Neuronal stem cell (in vitro differentiated cells): ENCODE results near the gene ATXN10.

Source experiments
- DNase-seq: peaks from one replicate; pipeline ENCODE4 v3.0.0-alpha.2; 2013; ENCODE audit warnings: low spot score
- H2AFZ ChIP-seq: one replicate; pipeline ENCODE4 v1.6.1; 2013; ENCODE audit warnings: mild to moderate bottlenecking, low read length, inconsistent platforms
- H2AK5ac ChIP-seq: 2 replicates; pipeline ENCODE4 v1.6.1; 2013; ENCODE audit warnings: low read depth, mild to moderate bottlenecking, inconsistent platforms, low read length, moderate library complexity, mixed read lengths
- H2BK120ac ChIP-seq: 2 replicates; pipeline ENCODE4 v1.6.1; 2013; ENCODE audit warnings: low read depth, mild to moderate bottlenecking, inconsistent platforms, low read length, moderate library complexity, mixed read lengths
- H2BK12ac ChIP-seq: one replicate; pipeline ENCODE4 v1.6.1; 2013; ENCODE audit warnings: low read length, inconsistent platforms
- H2BK15ac ChIP-seq: 2 replicates; pipeline ENCODE4 v1.6.1; 2013; ENCODE audit warnings: mild to moderate bottlenecking, low read length, inconsistent platforms, mixed read lengths
- H2BK5ac ChIP-seq: one replicate; pipeline ENCODE4 v1.6.1; 2013; ENCODE audit warnings: inconsistent platforms, mild to moderate bottlenecking, low read length, moderate library complexity
- H3K14ac ChIP-seq: one replicate; pipeline ENCODE4 v1.6.1; 2013; ENCODE audit warnings: low read length, inconsistent platforms
- H3K18ac ChIP-seq: 2 replicates; pipeline ENCODE4 v1.6.1; 2013; ENCODE audit warnings: low read length, inconsistent platforms
- H3K23ac ChIP-seq: 2 replicates; pipeline ENCODE4 v1.6.1; 2013; ENCODE audit warnings: low read depth, mild to moderate bottlenecking, mixed read lengths, low read length, inconsistent platforms; ENCODE audit not compliant: poor library complexity
- H3K27ac ChIP-seq: replicated peaks from 3 replicates; pipeline ENCODE4 v1.5.1; 2013; ENCODE audit warnings: low read length, inconsistent platforms
- H3K27me3 ChIP-seq, 3 experiments: 2 replicates each; pipeline ENCODE4 v1.6.1; 2013; ENCODE audit warnings: low read length in 3 of 3, mild to moderate bottlenecking in 2 of 3, inconsistent platforms in 1 of 3, low read depth in 1 of 3, mixed read lengths in 1 of 3, moderate library complexity in 1 of 3; ENCODE audit not compliant: control insufficient read depth in 3 of 3, insufficient read depth in 3 of 3
- H3K36me3 ChIP-seq, 2 donors: replicated peaks in 1 of 2; 2 replicates each; pipeline ENCODE4 v1.6.1; 2013; ENCODE audit warnings: low read length in 2 of 2; ENCODE audit not compliant: control insufficient read depth in 2 of 2, insufficient read depth in 2 of 2
- H3K4ac ChIP-seq: 2 replicates; pipeline ENCODE4 v1.6.1; 2013; ENCODE audit warnings: inconsistent platforms, mild to moderate bottlenecking, low read length, moderate library complexity
- H3K4me1 ChIP-seq, 2 donors: 1 replicate in 1 of 2; 2 replicates in 1 of 2; pipeline ENCODE4 v1.6.1; 2013; ENCODE audit warnings: low read length in 2 of 2, low read depth in 1 of 2; ENCODE audit not compliant: control insufficient read depth in 2 of 2, insufficient read depth in 1 of 2
- H3K4me2 ChIP-seq: one replicate; pipeline ENCODE4 v1.6.1; 2013; ENCODE audit warnings: mild to moderate bottlenecking, low read length, inconsistent platforms; ENCODE audit not compliant: insufficient read depth, poor library complexity, severe bottlenecking
- H3K4me3 ChIP-seq, 2 donors: 2 replicates each; pipeline ENCODE4 v1.5.1; 2013; ENCODE audit warnings: low read length in 2 of 2, mild to moderate bottlenecking in 2 of 2, inconsistent platforms in 1 of 2, moderate library complexity in 1 of 2
- H3K79me1 ChIP-seq: one replicate; pipeline ENCODE4 v1.6.1; 2013; ENCODE audit warnings: low read depth, mild to moderate bottlenecking, inconsistent platforms, low read length, moderate library complexity
- H3K9ac ChIP-seq: one replicate; pipeline ENCODE4 v1.6.1; 2013; ENCODE audit warnings: mild to moderate bottlenecking, low read depth, low read length, inconsistent platforms; ENCODE audit not compliant: poor library complexity
- H3K9me3 ChIP-seq, 2 donors: replicated peaks in 1 of 2; 2 replicates each; pipeline versions ENCODE3 to v1.6.1; 2013; ENCODE audit warnings: low read length in 2 of 2, mild to moderate bottlenecking in 2 of 2, inconsistent platforms in 1 of 2, low read depth in 1 of 2, mixed read lengths in 1 of 2, moderate library complexity in 1 of 2; ENCODE audit not compliant: control insufficient read depth in 2 of 2, insufficient read depth in 1 of 2
- H4K8ac ChIP-seq: one replicate; pipeline ENCODE4 v1.6.1; 2013; ENCODE audit warnings: low read depth, mild to moderate bottlenecking, inconsistent platforms, low read length, moderate library complexity
- H4K91ac ChIP-seq: one replicate; pipeline ENCODE4 v1.6.1; 2013; ENCODE audit warnings: low read length, low read depth, mild to moderate bottlenecking, inconsistent platforms; ENCODE audit not compliant: poor library complexity
- WGBS, 2 donors: extraction: QIAGEN DNeasy Blood & Tissue Kit; methylation state at CpG; one replicate each; pipeline ENCODE4 v1.1.7; 2013; ENCODE audit warnings: missing lambda C conversion rate in 2 of 2, mixed read lengths in 1 of 2; ENCODE audit not compliant: insufficient read length in 2 of 2, insufficient replicate concordance in 1 of 2; ENCODE audit errors: extremely low coverage in 2 of 2; 5-methylcytosine and 5-hydroxymethylcytosine counted together

The ATXN10 gene

DNA sequence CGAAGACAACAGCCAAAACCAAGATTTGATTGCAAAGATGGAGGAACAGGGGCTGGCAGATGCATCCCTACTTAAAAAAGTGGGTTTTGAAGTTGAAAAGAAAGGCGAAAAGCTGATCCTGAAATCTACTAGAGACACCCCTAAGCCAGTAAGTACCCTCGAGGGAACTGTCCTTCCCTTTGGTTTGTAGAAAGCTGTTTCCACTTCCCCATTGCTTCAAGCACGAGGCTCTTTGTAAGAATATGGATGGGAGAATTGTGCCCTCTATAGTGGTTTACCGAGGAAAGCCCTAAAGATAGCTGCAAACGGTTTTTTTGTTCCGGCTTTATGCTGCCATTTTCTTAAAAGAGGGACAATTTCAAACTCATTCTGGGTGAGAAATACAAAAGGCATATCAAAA, 171.4 kb downstream of the ATXN10 start:
- Histone ChIP-seq H3K79me1 (peaks cover 2% of the 10 kb centered on the region), H3K23ac (no peak overlapping the region), H3K4me1 (peaks cover 40 to 74% of the 10 kb centered on the region in 2 donors), H3K4me2 (no peak overlapping the region), H2AFZ (no peak overlapping the region), H3K18ac (no peak overlapping the region), H3K27ac (no peak overlapping the region), H3K36me3 (peaks cover 2 to 30% of the 10 kb centered on the region in 2 donors), H2BK15ac (no peak overlapping the region), H4K91ac (no peak overlapping the region), H2BK5ac (no peak overlapping the region), H4K8ac (no peak overlapping the region), H2BK12ac (no peak overlapping the region), H3K4ac (no peak overlapping the region), H3K9me3 (no peaks in the 10 kb centered on the region), H3K9ac (no peak overlapping the region), H2AK5ac (no peak overlapping the region), H3K4me3 (peak overlapping the region in 1 of 2 donors; percentile 4), H3K27me3 (no peaks in the 10 kb centered on the region), H2BK120ac (no peak overlapping the region), H3K14ac (no peak overlapping the region)
- WGBS, 2 donors = no CpG with 5 or more reads among the region's 7 CpGs
- DNase-seq = no peak

DNA sequence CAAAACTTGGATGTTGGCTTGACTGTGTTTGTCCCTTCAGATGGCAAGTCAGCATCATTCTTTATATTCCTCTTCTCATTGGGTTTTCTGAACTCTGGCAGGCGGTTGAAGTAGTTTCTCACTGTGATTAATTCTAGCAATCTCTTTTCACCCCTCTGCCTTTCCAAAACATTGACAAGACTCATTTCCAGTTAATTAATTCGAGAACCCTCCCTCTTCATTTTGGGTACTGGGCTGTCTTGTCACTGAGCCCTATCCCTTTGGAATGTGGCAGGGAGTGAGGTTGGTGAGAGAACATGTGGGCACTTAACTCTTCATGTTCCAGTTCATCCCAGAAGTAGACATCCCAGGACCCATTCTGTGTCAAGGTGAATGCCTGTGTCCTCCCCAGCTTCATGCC, 172.4 kb downstream of the ATXN10 start:
- Histone ChIP-seq H3K27ac (peak overlapping the region; percentile 25), H3K14ac (no peak overlapping the region), H3K4me2 (no peak overlapping the region), H2AK5ac (no peak overlapping the region), H3K4me3 (peak overlapping the region in 1 of 2 donors; percentile 2), H2BK120ac (no peak overlapping the region), H3K9me3 (peaks cover 0 to 2% of the 10 kb centered on the region in 2 donors), H3K23ac (no peak overlapping the region), H3K18ac (no peak overlapping the region), H4K91ac (no peak overlapping the region), H3K27me3 (no peaks in the 10 kb centered on the region), H3K4me1 (peaks cover 36 to 65% of the 10 kb centered on the region in 2 donors), H3K36me3 (peaks cover 4 to 39% of the 10 kb centered on the region in 2 donors), H3K4ac (no peak overlapping the region), H3K9ac (no peak overlapping the region), H2BK15ac (no peak overlapping the region), H2BK12ac (no peak overlapping the region), H3K79me1 (peaks cover 2% of the 10 kb centered on the region), H2BK5ac (no peak overlapping the region), H4K8ac (no peak overlapping the region), H2AFZ (no peak overlapping the region)
- DNase-seq = no peak
- whole genome bisulfite sequencing, 2 donors = no CpG with 5 or more reads among the region's 2 CpGs

DNA sequence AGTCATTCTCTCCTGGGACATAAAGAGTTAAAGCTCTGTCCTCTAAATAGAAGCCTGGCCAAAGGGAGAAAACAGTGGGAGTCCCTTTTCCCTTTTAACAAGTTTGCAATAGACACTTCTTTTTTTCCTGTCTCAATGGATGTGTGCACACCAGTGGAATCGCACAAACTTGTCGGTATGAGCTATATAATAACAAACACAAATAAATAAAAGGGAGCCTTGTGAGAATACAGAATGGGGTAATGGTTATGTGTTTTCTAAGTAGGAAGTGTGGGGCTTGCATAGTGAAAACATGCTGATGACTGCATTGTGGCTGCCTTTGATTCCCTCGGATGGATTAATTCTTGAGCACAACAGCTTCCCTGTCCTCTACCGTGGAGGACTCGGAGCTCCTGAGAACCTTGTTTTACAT, 173.4 kb downstream of the ATXN10 start:
- H2AFZ ChIP-seq = no peak overlapping the region
- no peak overlapping the region for H4K8ac ChIP-seq
- peak; percentile 45 for DNase-seq
- WGBS, 2 donors = no CpG with 5 or more reads among the region's 5 CpGs
- H3K9ac ChIP-seq = no peak overlapping the region
- peaks cover 29 to 54% of the 10 kb centered on the region in 2 donors for H3K4me1 ChIP-seq
- H2BK12ac ChIP-seq = no peak overlapping the region
- H3K36me3 ChIP-seq = peaks cover 4 to 39% of the 10 kb centered on the region in 2 donors
- H3K4me3 ChIP-seq = peak overlapping the region in 1 of 2 donors; percentile 30
- H2BK5ac ChIP-seq = no peak overlapping the region
- no peak overlapping the region for H2BK120ac ChIP-seq
- H3K79me1 ChIP-seq = no peaks in the 10 kb centered on the region
- H2BK15ac ChIP-seq = no peak overlapping the region
- H3K14ac ChIP-seq = no peak overlapping the region
- H3K9me3 ChIP-seq = peaks cover 0 to 2% of the 10 kb centered on the region in 2 donors
- H3K27ac ChIP-seq = peak overlapping the region; percentile 69
- H3K4ac ChIP-seq = no peak overlapping the region
- H2AK5ac ChIP-seq = no peak overlapping the region
- H3K18ac ChIP-seq = no peak overlapping the region
- no peaks in the 10 kb centered on the region for H3K27me3 ChIP-seq
- H3K23ac ChIP-seq = no peak overlapping the region
- peak overlapping the region; percentile 43 for H3K4me2 ChIP-seq
- no peak overlapping the region for H4K91ac ChIP-seq

DNA sequence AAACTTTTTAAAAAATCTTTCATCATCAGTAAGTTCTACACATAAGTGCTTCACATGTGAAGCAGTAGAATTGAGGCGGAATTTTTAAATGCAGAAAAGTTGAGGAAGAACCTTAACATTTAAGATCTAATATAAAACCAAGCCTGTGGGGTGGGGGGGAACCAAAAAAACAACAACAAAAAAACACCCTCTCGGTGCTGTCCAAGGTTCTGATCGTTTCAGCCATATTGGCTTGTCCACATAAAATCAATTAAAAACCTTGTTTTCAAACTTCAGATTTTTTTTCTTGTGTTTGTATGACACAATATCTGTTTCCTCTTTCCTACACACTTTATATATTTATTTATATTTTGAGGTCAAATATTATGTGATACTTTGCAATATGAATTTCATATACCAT, 175.3 kb downstream of the ATXN10 start:
- Histone ChIP-seq H2BK120ac (no peak overlapping the region), H3K4me1 (peaks cover 19 to 37% of the 10 kb centered on the region in 2 donors), H3K4me2 (no peak overlapping the region), H3K27me3 (no peaks in the 10 kb centered on the region), H3K79me1 (no peaks in the 10 kb centered on the region), H2AK5ac (no peak overlapping the region), H3K23ac (no peak overlapping the region), H3K14ac (no peak overlapping the region), H2BK5ac (no peak overlapping the region), H3K9me3 (peaks cover 5 to 18% of the 10 kb centered on the region in 2 donors), H3K4ac (no peak overlapping the region), H3K4me3 (no peak overlapping the region), H2AFZ (no peak overlapping the region), H2BK12ac (no peak overlapping the region), H4K91ac (no peak overlapping the region), H3K9ac (no peak overlapping the region), H3K36me3 (peaks cover 8 to 53% of the 10 kb centered on the region in 2 donors), H4K8ac (no peak overlapping the region), H3K18ac (no peak overlapping the region), H3K27ac (no peak overlapping the region), H2BK15ac (no peak overlapping the region)
- WGBS, 2 donors = no CpG with 5 or more reads among the region's 3 CpGs
- DNase-seq = no peak
